GM10266 (cell line): ENCODE measurements around the gene XAGE1A.
"Not testable (repeated sequence)": the region's sequence is repeated elsewhere in the genome, so short reads cannot be mapped to it uniquely, and the experiment has no call there.

Experiments used
- DNase-seq: peaks from one replicate; pipeline ENCODE4 v3.0.0; 2012; ENCODE audit errors: extremely low spot score
- CTCF ChIP-seq: IDR thresholded peaks from 2 replicates; pipeline ENCODE4 v1.5.1; 2012; ENCODE audit warnings: mild to moderate bottlenecking, low read depth; ENCODE audit not compliant: control insufficient read depth, insufficient read depth; ENCODE audit errors: missing control alignments

XAGE1A gene

GRCh38 chrX:52495545-52496418 lies at the start of gene XAGE1A:
Gene XAGE1A, plus strand, starts transcription at chrX:52495808. Its CDS starts 1,554 bp downstream, at chrX:52497362.
- DNase-seq = not testable (repeated sequence)

- DNase-seq = not testable (repeated sequence)
Measured at GRCh38 chrX:52452031-52452430, 43.6 kb upstream of the XAGE1A start.

- not testable (repeated sequence) for DNase-seq
Measured at GRCh38 chrX:52471301-52471700, 24.3 kb upstream of the XAGE1A start.

GRCh38 chrX:52496419-52496772 lies 788 bp downstream of the XAGE1A start:
- not testable (repeated sequence) for DNase-seq

GRCh38 chrX:52501362-52501761 lies 5.8 kb downstream of the XAGE1A start:
- DNase-seq = not testable (repeated sequence)

GRCh38 chrX:52504551-52504950 lies 8.9 kb downstream of the XAGE1A start:
- no peak for TF ChIP-seq CTCF
- no peak for DNase-seq

DNA sequence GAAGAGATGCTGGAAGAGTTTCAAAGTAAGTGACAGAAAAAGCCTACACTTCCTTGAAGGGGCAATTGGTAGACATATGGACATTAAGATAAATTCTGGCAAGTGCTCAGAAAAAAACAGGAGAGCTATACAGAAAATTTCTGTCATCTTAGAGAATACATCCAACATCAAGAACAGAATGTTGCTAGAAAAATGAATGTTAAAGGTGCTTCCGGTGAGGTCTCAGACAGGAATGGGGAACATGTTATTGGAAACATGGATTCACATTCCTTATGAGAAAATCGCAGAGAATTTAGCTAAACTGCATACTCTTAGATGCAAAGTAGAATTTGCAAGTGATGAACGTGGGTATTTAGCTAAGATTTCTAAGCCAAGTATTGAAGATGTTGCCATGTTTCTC lies 11.7 kb downstream of the XAGE1A start:
- no peak for DNase-seq
- TF ChIP-seq CTCF = no peak

GRCh38 chrX:52509916-52510315 lies 14.3 kb downstream of the XAGE1A start:
- no peak for DNase-seq
- TF ChIP-seq CTCF = no peak

DNA sequence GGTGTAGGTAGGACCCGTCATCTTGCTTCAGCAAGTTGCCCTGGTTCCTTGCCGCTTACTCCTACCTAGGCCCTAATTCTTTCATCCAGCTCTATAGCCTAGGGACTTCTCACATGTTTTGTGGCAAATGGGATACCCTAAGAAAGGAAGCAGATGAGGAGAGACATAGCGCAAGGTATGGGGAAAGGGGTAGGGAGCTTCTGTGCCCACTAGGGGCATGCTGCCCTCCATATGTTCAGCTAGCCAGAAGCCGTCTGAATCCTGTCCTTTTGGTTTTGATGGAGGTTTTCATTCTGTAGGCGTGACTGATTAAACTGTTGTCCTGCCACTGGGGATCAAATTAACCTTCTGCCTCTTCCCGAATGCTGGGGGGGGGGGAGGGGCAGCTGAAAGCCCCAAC lies 15.5 kb downstream of the XAGE1A start:
- DNase-seq = not testable (repeated sequence)

GRCh38 chrX:52516110-52516986 lies 20.7 kb downstream of the XAGE1A start:
- not testable (repeated sequence) for DNase-seq

- DNase-seq = not testable (repeated sequence)
Measured at GRCh38 chrX:52516987-52517325, 21.3 kb downstream of the XAGE1A start, which contains the start of gene XAGE1B. Gene XAGE1B, minus strand, starts transcription at chrX:52517063. Its CDS starts 1,536 bp downstream, at chrX:52515527.

DNA sequence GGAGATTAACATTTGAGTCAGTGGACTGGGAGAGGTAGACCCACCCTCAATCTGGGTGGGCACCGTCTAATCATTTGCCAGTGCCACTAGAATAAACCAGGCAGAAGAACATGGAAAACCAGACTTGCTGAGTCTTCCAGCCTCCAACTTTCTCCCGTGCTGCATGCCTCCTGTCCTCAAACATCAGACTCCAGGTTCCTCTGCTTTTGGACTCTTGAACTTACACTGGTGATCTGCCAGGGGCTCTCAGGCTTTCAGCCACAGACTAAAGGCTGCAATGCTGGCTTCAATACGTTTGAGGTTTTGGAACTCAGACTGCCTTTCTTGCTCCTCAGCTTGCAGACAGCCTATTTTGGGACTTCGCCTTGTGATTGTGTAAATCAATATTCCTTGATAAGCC lies 45.4 kb downstream of the XAGE1A start:
- not testable (repeated sequence) for DNase-seq
